ENCODE data around the gene YPEL2.
"Not testable (repeated sequence)": the region's sequence is repeated elsewhere in the genome, so short reads cannot be mapped to it uniquely, and the experiment has no call there.

Gene YPEL2

DNA sequence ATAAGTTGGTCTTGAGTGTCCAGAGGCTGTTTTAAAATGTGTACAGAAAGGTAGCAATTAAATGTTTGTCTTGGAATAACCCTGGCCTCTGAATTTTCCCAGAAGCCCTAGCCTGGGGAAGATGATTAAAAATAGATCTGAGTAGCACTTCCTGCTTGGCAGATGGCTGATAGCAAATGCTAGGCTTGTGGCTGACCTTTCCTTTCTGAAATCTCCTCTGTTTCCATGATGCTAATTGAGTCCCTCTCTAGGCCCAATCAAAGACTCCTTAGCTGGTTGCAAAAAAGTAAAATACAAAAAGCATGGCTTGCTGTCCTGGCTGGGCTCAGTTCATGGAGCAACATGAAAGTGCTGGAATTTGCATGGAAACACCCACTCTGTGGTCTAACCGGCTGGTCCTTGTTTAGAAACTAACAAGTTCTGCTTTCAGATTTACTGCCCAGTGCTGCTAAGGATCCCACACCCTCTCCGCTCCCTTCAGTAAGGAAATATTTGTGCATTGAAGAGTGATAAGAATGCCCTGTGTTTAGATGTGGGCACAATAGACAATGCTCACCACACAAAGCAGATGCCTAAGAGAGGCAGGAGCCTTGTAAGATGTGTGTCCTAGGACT, 40.8 kb downstream of the YPEL2 start:
- peak; percentile 86 for FAIRE-seq
- no peak for DNase-seq (ENCODE audit: extremely low spot score, insufficient read length, low read depth)

DNA sequence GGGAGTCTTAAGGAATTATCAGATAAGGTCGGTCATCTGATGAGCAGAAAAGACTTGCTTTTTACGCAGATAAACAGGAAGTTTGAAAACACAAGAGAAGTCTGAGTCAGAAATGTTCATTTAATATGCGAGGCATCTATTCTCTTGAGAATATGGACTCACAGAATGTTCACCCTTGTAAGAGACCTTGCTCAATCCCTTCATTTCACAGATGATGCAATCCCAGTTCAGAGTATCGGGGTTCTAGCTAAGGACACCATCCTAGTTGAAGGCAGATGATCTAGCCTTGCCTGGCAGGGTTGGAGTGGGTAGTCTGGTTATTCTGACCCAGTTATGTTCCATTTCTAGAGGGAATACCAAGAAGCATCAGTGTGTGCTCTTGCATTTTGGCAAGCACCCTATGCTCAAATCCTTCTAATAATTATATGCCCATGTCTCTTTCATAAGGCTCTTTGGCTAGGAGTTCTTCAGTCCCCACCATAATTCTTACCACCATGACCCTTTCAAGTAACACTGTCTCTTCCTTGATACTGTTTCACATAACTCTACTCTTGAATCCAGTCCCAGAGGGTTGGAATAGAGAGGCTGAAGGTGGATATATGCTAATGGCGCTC, 42.5 kb downstream of the YPEL2 start:
- no peak for FAIRE-seq

GRCh38 chr17:59374612-59375011, 43.2 kb downstream of the YPEL2 start:
- DNase-seq (ENCODE audit: extremely low spot score, insufficient read length, low read depth) (no peak), FAIRE-seq (no peak)

More for the DNA sequence above, 42.5 kb downstream of the YPEL2 start:
- no peak for DNase-seq (ENCODE audit: extremely low spot score, insufficient read length, low read depth)

GRCh38 chr17:59375857-59376256, 44.4 kb downstream of the YPEL2 start:
- FAIRE-seq (peak; percentile 67), DNase-seq (ENCODE audit: extremely low spot score, insufficient read length, low read depth) (no peak)

GRCh38 chr17:59376506-59376905, 45.1 kb downstream of the YPEL2 start:
- no peak for FAIRE-seq
- DNase-seq (ENCODE audit: extremely low spot score, insufficient read length, low read depth) = no peak

- DNase-seq (ENCODE audit: extremely low spot score, insufficient read length, low read depth) (no peak), FAIRE-seq (no peak)
Observed at GRCh38 chr17:59377410-59377809, 46.0 kb downstream of the YPEL2 start.

- no peak for FAIRE-seq
- DNase-seq (ENCODE audit: extremely low spot score, insufficient read length, low read depth) = no peak
Observed at GRCh38 chr17:59378675-59379074, 47.2 kb downstream of the YPEL2 start.

- FAIRE-seq = no peak
- DNase-seq (ENCODE audit: extremely low spot score, insufficient read length, low read depth) = no peak
Observed at GRCh38 chr17:59380474-59380873, 49.0 kb downstream of the YPEL2 start.

DNA sequence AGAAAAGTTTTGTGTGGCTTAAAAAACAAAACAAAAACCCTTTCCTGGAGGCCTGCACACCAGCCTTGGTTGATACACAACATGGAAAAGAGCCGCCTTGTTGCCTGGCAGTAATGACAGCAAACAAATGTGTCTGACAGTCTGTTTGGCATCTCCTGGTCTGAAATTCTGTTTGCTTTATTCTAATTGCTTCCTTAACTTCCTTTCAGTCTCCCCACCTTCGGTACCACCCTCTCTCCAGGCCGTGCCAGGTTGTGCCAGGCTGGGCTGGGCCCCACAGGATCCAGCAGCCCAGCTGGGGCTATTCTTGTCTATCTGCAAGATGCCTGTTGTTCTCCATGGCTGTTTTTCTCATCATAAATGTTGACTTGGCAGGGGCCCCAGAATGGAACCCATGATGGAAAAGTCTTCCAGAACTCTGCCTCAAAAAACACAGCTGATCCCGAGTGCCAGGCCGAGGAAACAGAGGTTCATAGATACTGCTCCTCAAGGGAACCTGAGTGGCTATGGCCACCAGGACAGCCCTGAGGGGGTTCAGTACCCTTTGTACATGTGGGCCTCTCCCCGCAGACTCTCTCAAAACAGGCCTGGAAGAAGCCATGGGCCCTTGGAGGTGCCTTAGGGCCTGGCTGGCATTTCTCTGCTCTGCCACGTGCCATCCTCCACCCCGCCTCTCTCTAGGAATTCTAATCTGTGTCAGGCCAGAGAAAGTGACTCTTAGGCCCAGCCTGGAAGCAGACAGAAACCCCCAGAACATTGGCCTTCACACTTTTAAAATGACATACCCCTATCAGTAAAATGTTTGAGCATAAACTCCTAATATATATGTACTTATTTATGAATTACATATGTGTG, 50.5 kb downstream of the YPEL2 start:
- FAIRE-seq (no peak), DNase-seq (ENCODE audit: extremely low spot score, insufficient read length, low read depth) (no peak)

GRCh38 chr17:59383893-59384292, 52.4 kb downstream of the YPEL2 start:
- FAIRE-seq = no peak
- no peak for DNase-seq (ENCODE audit: extremely low spot score, insufficient read length, low read depth)

DNA sequence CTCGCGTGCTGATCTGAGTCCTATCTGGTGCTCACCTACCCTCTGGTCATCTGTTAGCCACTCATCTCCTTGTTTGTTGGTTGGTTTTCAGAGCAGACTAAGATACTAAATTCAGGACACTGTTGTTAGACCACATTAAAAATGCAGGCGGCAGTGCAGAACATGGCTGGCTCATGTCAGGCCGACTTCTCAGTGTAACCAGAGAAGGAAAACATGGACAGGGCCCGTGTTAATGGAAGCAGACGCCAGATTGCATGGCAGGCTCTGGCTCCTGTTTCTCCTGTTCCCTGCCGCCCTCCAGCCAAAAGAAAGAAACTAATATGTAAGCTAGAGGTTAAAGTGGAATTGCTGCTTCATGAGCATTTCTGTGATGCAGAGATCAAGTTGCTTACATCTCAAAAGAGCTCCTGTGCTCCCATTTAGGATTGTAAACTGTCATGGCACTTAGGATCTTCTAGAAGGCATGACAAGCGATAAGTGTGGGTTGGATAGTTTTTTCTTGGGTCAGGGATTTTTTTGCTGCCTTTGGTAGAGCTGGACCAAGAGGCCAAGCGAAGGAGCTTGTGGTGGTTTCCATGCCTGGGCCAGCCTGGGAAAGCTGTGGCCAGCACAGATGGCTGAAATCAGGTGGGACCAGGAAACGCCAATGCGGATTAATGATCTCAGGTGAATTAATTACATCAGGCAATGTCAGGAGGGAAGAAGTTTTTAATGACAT, 56.1 kb downstream of the YPEL2 start:
- DNase-seq (ENCODE audit: extremely low spot score, insufficient read length, low read depth) (no peak), FAIRE-seq (no peak)

GRCh38 chr17:59388069-59388556, 56.7 kb downstream of the YPEL2 start:
- FAIRE-seq = no peak
- DNase-seq (ENCODE audit: extremely low spot score, insufficient read length, low read depth) = no peak

DNA sequence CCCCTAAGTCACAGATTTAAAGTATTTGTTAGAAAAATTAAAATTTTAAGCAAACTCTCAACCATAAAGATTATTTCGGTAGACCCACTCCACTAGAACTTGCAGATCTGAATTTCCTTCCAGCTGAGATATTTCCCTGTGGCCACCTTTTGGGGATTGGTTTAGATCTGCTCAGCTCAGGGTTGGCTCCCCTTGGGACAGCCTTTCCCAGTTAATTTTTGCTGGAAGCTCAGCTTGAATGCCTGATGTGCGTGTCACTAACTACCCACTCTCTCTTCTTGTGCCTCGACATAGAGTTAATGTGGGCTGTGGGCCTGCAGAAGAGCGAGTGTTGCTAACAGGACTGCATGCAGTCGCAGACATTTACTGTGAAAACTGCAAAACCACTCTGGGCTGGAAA, 57.6 kb downstream of the YPEL2 start:
- DNase-seq (ENCODE audit: extremely low spot score, insufficient read length, low read depth) (no peak), FAIRE-seq (no peak)

DNA sequence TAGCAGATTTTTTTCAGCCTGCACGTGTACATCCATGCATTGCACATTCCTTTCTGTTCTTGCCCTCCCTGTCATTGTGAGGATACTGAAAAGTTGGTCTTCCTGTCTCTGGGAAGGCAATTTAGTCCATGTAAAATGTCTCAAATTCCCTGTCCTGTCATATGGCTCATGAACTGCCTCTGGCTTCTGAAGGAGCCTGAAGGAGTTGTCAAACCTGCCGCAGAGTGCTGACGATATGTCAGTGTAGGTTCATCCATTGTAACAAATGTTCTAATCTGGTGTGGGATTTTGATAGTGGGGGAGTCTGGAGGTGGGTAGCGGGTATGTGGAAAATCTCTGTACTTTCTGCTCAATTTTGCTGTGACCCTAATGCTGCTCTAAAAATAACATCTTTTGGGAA, 59.6 kb downstream of the YPEL2 start:
- FAIRE-seq (no peak), DNase-seq (ENCODE audit: extremely low spot score, insufficient read length, low read depth) (no peak)

GRCh38 chr17:59392973-59393679, 61.7 kb downstream of the YPEL2 start:
- FAIRE-seq = no peak
- no peak for DNase-seq (ENCODE audit: extremely low spot score, insufficient read length, low read depth)

GRCh38 chr17:59393742-59394410, 62.4 kb downstream of the YPEL2 start:
- FAIRE-seq; DNase-seq (ENCODE audit: extremely low spot score, insufficient read length, low read depth): not testable (repeated sequence)

GRCh38 chr17:59396134-59396826, 64.8 kb downstream of the YPEL2 start:
- no peak for FAIRE-seq

GRCh38 chr17:59397316-59398073, 66.0 kb downstream of the YPEL2 start:
- FAIRE-seq (no peak), DNase-seq (ENCODE audit: extremely low spot score, insufficient read length, low read depth) (no peak)

More at GRCh38 chr17:59396134-59396826, 64.8 kb downstream of the YPEL2 start:
- DNase-seq (ENCODE audit: extremely low spot score, insufficient read length, low read depth) = no peak
